NCI-H1436 (cell line): ENCODE measurements around the gene SEMA5B.

ENCODE experiments used
- DNase-seq: peaks from one replicate; lab custom pipeline; 2025; lab: John Stamatoyannopoulos, UW

Gene SEMA5B, protein sequence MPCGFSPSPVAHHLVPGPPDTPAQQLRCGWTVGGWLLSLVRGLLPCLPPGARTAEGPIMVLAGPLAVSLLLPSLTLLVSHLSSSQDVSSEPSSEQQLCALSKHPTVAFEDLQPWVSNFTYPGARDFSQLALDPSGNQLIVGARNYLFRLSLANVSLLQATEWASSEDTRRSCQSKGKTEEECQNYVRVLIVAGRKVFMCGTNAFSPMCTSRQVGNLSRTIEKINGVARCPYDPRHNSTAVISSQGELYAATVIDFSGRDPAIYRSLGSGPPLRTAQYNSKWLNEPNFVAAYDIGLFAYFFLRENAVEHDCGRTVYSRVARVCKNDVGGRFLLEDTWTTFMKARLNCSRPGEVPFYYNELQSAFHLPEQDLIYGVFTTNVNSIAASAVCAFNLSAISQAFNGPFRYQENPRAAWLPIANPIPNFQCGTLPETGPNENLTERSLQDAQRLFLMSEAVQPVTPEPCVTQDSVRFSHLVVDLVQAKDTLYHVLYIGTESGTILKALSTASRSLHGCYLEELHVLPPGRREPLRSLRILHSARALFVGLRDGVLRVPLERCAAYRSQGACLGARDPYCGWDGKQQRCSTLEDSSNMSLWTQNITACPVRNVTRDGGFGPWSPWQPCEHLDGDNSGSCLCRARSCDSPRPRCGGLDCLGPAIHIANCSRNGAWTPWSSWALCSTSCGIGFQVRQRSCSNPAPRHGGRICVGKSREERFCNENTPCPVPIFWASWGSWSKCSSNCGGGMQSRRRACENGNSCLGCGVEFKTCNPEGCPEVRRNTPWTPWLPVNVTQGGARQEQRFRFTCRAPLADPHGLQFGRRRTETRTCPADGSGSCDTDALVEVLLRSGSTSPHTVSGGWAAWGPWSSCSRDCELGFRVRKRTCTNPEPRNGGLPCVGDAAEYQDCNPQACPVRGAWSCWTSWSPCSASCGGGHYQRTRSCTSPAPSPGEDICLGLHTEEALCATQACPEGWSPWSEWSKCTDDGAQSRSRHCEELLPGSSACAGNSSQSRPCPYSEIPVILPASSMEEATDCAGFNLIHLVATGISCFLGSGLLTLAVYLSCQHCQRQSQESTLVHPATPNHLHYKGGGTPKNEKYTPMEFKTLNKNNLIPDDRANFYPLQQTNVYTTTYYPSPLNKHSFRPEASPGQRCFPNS

DNA sequence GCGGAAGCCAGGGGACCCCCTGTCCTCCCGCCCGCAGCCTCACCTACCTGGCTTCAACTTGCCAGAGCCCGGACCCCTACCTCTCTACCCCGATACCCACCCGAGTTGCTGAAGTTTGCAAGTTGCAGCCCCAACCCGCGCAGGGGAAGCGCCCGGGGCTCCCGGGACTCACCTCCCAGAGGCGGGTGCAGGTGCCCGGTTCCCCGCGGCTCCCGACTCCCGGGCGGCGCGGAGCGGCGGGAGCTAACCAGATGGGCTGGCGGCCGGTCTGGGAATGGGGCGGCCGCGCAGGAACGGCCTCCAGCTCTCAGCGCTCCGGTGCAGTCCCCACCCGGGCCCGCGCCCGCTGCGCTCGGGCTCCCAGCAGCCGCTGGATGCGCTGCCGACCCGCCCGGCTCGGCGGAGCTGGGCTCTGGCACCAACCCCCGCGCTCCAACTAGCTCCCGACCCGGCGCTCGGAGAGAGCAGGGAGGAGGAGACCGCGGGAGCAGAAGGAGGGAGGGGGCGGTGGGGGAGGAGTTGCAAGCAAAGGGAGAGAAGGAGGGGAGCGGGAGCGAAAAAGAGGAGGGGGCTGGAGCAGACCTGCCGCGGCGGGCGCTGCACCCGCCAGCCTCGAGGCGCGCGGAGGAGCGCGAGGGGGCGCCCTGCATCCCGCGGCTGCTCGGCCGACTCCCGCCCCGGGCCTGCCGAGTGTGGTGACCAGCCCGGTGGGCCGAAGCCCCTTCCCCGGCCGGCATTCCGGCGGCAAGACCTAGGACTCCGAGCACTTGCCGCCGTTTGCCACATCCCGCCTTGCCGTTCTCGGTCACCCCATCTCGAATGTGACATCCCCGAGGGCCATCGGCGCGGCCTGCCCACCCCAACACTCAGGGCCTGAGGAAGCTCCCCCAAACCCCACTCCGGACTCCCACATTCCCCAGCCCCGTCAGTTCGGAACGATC lies at the start of gene SEMA5B:
TSS of gene SEMA5B (minus strand) at position 472 of the 941 bp plus-strand sequence. CDS start 66,500 bp downstream, outside the sequence.
- DNase-seq = peak; percentile 74

DNA sequence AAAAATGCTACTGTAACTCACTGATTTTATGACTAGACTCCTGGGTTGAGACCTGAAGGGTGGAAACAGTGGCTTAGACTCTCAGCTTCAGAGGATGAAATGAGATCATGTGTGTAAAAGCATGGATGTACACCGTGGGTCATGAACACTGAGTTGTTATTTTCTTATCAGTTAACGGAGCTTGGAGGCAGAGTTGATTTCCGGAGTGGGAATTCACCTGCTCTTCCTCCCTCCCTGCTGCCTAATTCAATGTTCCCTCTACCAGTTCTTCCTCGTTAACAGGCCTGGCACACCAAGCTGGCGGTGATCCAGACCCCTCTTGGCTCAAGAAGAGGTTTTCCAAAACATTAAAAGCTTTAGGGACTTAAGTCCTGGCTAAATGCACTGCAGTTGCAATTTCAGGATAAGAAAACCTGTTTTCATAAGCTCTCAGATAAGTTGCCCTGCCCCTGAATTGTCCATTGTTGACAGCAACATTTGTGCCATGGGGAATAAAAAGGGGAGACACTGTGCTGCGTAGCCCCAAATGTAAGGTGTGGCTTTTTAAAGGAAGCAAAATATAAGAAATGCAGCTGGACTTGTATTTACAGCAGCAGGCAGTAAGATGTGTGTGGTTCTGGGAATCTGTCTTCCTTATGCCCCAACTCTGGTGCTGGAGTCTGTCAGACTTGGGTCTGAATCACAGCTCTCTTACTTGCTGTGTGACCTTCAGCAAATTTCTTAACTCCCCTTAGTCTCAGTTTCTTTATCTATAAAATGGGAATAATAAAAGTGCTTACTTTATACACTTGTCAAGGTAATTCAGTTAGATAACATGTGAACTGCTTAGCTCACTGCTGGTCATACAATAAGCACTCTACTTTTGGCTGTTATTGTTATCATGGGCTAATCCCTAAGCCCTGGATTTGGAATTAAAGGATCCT lies 49.2 kb upstream of the SEMA5B start:
- DNase-seq = no peak

DNA sequence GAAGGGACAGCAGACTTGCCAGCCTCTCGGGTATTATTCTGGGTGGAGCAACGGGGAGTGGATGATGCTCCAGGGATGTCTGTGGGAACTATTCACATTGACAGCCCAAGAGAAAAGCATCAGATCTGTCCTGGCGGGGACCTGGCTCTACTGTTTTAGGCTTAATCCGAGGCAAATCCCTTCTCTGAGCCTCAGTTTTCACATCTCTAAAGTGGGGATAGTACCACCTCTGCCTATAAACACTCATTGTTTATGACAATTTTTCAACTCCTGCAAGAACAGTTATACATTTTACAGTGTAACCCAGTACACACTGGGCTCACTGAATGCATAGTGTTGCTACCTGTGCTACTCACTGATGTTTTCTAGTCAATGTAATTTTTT lies 48.5 kb upstream of the SEMA5B start:
- DNase-seq = no peak

DNA sequence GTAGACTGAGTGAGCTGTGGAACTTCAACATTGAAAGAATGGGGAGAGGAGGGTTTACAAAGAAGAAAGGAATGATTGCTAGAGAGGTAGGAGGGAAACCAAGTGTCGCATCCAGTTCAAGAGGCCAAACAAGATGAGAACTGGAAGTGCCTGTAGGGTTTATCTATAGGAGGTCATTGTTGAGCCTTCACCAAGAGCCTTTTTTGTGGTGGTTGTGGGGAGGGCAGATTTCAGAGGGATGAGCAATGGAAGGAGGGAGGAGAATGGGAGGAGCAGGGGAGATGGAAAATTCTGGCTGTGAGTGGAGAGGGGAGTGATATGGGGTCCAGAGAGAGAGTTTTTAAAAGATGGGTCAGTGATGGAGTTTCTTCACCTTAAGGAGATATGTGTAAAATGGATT lies 47.8 kb upstream of the SEMA5B start:
- DNase-seq = no peak

DNA sequence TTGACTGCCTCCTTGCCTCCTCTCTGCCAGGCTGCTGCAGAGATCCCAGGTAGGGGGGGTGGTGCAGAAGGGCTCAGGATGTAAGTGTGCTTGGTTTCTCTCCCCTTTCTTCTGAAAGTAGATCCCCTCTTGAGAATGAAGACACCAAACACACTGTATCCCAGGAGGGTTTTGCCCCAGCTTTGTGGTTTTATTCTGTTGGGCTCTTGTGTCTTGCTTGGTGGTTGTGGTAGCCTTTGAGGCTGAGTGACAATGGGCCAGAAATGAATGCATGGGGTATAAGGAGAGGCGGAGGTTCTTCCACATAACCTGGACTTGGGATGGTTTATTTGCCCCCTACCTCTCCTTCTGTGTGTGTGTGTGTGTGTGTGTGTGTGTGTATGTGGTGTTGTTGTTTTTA lies 45.0 kb upstream of the SEMA5B start:
- no peak for DNase-seq

DNA sequence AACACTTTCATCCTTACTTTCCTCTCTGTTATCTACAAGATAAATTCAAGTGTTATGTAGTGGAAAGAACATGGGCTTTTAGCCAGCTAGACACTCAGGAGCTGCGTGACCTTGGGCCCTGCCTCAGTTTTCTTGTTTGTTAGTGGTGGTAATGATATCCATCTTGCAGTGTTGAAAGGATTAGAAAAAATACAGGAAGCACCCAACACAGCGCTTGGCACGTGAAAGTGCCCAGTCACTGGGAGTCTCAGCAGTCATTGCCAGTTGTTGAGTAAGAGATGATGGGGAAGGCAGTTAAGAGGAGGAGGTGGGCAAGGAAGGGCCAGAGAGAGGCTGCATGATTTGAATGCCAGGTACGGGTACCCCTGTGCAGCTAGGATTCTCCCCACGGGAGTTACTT lies 44.6 kb upstream of the SEMA5B start:
- no peak for DNase-seq

DNA sequence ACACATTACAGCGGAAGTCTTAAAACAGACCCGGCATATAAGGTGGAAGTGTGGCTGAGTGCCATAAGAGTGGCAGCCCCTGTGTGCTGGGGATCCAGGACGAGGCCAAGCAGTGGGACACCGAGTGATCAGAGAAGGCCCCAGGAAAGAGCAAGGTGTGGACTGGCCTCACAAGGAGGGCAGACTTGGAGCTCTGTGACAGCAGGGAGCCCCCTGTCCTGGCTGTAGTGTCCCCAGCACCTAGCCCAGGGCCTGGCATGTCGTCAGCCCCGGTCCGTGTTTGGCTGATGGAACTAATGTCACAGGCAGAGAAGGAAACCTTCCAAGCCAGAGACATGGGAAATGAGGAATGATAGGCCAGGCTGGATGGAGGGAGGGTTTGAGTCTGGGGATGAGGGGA lies 44.0 kb upstream of the SEMA5B start:
- no peak for DNase-seq

DNA sequence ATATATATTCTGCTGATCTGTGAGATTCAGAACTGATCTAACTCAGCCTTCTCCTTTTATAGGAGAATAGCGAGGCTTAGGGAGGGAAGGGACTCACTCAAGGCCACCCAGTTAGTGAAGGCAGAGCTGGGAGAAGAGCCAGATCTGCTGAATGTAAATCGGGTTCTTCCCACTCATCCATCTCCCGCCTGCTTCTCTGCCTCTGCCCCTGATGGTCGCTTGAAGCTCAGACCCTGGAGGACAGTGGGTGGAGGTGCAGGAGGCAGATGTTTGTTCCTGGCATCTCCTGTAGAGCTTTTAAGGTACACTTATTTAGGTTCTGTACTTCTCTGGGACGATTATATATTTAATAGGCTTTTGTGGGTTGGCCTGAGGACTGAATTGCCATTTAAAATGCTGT lies 43.6 kb upstream of the SEMA5B start:
- DNase-seq = peak; percentile 21

DNA sequence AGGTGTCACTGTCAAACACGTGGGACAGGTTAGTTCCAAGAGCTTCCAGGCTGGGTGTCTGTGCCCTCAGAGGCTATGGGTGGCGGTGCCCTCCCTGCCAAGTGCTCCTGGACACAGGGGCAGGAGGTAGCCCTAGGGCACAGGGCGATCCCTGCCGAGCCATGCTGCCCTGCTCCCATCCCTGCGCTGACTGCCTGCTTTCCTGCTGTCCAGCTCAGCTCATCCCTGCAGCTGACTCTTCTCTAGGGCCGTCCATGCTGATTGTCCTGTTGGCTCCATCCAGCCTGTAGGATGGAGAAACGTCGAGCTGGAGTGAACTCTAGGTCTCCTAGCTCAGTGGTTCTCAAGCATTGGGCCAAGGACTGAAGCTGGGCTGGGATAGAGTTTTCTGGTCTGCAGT lies 42.9 kb upstream of the SEMA5B start:
- DNase-seq = no peak

DNA sequence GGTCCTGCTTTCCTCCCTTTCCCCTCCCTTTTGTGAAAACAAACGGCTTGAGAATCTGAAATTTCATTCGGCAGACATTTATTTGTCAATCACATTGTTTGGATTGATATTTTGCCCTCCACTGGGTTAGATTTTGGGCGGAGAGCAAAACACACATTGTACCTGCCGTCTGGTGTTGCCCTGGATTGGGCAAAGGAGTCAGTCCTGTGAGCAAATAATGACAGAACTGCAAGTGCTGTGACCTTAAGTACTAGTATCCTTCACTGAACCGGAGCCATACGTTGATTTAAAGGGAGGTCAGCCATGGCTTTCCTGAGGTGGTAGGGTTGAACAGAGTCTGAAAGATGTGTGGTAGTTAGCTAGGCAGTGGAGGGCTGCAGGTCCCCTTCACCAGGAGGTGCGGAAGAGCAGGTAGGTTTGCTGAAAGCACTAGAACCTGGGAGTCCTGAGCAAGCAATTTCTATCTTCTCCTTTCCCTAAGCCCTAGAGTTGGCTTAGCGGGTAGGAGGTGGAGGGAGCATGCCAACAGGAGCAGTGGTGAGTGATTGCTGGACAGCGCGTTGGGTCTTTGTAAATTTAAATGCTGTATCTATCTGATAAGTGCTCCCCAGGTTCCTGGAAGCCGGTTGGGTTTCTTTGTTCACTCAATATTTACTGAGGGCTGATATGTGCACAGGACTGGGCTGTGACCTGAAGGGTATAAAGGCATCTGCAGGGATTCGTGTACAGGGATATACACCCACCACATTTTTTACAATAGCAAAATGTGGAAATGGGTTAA lies 41.2 kb upstream of the SEMA5B start:
- no peak for DNase-seq

DNA sequence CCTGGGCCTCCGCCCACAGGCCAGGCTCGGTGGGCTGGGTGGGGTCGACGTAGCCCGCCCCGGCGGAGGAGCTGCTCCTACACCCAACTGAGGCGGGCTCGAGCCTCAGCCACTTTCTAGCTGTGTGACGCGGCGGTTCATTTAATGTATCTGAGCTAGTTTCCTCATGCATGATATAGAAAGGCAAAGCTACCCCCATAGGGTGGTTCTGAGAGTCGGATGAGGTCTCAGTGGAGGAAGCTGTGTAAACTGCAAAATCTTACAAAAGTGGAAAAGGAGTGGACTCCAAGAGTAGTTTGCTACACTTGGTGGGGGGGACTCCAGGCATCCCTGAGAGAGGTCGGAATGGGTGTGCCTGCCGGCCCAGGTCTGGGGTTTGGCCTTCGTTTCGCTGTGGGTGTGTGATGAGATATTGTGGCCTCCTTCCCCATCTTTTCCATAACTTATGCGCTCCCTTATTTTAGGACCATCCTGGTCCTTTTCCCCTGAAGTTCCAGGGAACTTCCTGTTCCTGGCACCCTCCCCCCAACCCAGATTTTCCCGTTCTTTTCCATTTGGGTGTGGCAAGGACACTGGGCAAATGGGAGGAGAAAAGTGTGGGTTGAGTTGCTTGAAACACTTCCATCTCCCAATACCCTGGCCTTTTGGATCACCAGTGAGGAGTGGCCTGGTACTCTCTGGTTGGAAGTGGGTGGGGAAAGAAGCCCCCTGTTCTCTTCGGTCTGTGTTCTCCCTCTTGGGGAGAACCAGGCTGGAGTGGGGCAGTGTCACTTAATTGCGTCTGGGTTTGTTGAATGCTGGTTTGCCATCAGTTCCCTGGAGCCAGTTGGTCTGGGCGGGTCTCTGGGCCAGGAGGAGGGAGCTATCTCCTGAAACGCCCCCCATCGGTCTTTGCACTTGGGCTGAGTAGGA lies 40.4 kb upstream of the SEMA5B start:
- DNase-seq = no peak

DNA sequence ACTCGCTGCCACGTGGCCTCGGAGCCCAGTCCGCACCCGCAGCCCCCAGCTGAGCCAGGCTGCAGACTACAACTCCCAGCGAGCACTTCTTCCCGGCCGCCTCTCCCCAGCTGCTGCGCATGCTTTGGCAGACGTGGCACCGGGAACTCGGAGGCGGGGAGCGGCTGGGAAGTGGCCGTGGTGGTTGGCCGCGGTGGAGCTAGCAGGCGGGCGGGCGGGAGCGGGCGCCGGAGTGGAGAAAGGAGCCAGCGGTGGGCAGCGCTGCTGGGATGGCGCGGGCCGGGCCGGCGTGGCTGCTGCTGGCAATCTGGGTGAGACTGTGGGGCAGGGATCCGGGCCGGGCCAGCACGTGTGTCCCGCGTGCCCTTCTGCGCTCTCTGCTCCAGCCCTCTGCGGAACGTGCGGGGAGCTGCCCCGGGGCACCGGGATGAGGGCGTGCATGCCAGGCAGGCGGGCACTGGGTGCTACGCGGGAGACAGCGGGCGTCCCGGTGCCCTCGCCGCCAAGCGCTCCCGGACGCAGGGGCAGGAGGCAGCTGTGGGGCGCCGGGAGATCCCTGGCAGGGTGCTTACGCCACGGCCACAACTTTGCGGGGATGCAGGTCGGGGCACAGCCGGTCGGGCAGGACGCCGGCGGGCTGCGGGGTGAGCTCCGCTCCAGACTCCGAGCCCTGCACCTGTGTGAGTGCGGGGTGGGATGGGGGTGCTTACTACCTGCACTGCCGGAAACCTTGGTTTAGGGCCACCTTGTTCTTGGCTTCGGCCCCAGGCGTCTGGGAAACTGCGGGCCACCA lies 39.5 kb upstream of the SEMA5B start, which contains the start of gene PDIA5:
TSS of gene PDIA5 (plus strand) at position 130 of the 793 bp plus-strand sequence. CDS start at position 270, 140 bp downstream.
- DNase-seq = peak; percentile 89

DNA sequence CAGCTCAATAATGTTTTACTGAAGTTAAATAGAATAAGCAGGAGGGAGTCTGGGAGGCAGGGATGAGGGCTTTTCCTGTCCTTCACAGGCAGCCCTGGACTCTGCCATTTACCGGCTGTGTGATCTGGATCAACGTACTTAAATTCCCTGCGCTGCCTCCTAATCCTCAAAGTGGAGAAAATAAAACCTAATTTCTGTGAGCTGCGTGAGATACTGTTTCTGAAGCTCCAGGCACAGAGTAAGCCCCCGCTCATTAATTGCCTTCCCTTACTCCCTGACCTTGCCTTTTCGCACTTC lies 39.0 kb upstream of the SEMA5B start:
- no peak for DNase-seq

DNA sequence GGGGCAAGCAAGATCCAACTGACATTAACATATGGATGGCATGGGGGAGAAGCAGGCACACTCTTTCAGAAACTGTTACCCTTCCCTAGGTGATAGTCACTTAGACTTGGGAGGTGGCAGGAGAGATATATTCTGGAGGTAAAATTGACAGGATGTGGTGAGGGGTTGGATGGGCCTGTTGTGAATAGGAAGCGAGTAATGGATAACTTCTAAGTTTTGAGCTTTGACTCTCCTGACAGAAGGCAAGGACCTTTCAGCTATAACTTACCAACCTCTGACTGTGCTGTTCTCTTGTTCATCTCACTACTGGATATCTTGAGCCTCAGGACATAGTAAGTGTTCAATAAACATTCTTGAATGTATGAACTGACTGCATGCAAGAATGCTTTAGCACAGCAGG lies 37.4 kb upstream of the SEMA5B start:
- no peak for DNase-seq

DNA sequence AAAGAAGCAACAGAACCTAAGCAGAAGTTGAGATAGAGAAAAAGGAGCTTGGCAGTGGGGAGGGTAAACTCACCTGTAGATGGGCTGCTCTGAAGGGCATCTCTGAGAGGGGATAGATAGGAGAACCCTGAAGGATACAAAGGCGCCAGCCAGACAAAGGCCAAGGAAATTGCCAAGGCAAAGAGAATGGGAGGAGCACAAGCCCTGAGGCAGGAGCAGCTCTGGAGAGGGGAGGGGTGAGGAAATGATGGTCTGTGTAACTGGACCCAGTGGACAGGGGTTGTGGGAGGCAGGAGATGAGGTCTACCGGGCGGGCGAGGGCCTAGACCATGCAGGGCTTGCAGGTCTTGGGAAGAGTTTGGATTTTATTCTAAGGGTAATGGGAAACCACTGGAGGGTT lies 36.9 kb upstream of the SEMA5B start:
- DNase-seq = no peak

DNA sequence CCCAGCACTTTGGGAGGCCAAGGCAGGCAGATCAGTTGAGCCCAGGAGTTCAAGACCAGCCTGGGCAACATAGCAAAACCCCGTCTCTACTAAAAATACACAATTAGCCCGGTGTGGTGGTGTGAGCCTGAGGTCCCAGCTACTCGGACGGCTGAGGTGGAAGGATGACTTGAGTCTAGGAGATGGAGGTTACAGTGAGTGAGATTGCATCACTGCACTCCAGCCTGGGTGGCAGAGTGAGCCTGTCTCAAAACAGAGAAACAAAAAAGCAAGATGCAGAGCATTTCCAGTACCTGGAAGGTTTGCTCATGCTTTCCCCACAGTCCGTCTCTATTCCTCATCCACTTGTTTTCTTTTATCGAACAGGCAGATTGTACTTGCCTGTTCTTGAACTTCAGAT lies 35.5 kb upstream of the SEMA5B start:
- no peak for DNase-seq

DNA sequence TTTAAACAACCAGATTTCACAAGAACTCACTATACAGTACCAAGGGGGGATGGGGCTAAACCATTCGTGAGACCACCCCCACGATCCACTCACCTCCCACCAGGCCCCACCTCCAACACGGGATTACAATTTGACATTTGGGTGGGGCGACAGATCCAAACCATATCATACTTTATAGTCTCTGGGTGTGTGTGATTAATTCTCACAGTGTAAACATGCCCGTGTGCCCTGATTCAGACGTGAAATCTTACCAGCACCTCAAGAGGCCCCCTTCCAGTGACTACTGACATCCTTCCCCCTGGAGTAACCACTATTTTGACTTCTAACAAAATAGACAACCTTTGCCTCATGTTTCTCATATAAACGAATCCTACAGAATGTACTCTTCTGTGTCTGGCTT lies 34.3 kb upstream of the SEMA5B start:
- no peak for DNase-seq

DNA sequence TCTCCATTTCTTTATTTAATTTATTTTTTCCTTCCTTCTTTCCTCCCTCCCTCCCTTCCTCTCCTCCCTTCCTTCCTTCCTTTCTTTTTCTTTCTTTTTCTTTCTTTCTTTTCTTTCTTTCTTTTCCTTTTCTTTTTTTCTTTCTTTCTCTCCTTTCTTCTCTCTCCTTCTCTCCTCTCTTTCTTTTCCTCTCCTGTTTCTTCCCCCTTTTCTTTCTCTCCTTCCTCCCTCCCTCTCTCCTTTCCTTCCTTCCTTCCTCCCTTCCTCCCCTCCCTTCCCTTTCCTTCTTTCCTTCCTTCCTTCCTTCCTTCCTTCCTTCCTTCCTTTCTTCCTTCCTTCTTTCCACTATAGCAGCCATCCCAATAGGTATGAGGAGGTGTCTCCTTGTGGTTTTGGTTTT lies 32.5 kb upstream of the SEMA5B start:
- DNase-seq = no peak
